GM19238 (cell line): ENCODE measurements around the gene PCDHA2.
"Not testable (repeated sequence)": the region's sequence is repeated elsewhere in the genome, so short reads cannot be mapped to it uniquely, and the experiment has no call there.

Experiments
- DNase-seq: peaks from one replicate; pipeline ENCODE4 v3.0.0; 2011; ENCODE audit warnings: low spot score; ENCODE audit not compliant: insufficient read length

The PCDHA2 gene

GRCh38 chr5:140794595-140795258 lies at the start of gene PCDHA2:
TSS of gene PCDHA2 (plus strand) at chr5:140794852.
- DNase-seq = no peak

- DNase-seq = no peak
These were observed 41.1 kb upstream of the PCDHA2 start for GRCh38 chr5:140753561-140753960.

- no peak for DNase-seq
These were observed 30.3 kb upstream of the PCDHA2 start for GRCh38 chr5:140764177-140764973.

GRCh38 chr5:140767444-140767843 lies 27.2 kb upstream of the PCDHA2 start:
- DNase-seq = no peak

GRCh38 chr5:140780512-140780911 lies 14.1 kb upstream of the PCDHA2 start:
- no peak for DNase-seq

GRCh38 chr5:140785905-140786686 lies 8.6 kb upstream of the PCDHA2 start, which contains the start of gene PCDHA1:
TSS of gene PCDHA1 (plus strand) at chr5:140786140.
- no peak for DNase-seq

- not testable (repeated sequence) for DNase-seq
These were observed 7.2 kb upstream of the PCDHA2 start for GRCh38 chr5:140787422-140787821.

- not testable (repeated sequence) for DNase-seq
These were observed 6.7 kb upstream of the PCDHA2 start for GRCh38 chr5:140787849-140788504.

GRCh38 chr5:140791089-140791488 lies 3.6 kb upstream of the PCDHA2 start:
- DNase-seq = no peak

GRCh38 chr5:140795259-140795641 lies 598 bp downstream of the PCDHA2 start:
- no peak for DNase-seq

- not testable (repeated sequence) for DNase-seq
These were observed 1.5 kb downstream of the PCDHA2 start for GRCh38 chr5:140796072-140796717.

GRCh38 chr5:140796718-140797095 lies 2.1 kb downstream of the PCDHA2 start:
- no peak for DNase-seq

- DNase-seq = no peak
These were observed 6.3 kb downstream of the PCDHA2 start, which contains the start of gene PCDHA3 for GRCh38 chr5:140800816-140801493. TSS of gene PCDHA3 (plus strand) at chr5:140801057.

GRCh38 chr5:140801494-140801841 lies 6.8 kb downstream of the PCDHA2 start:
- DNase-seq = no peak

GRCh38 chr5:140802381-140802780 lies 7.7 kb downstream of the PCDHA2 start:
- not testable (repeated sequence) for DNase-seq

GRCh38 chr5:140802781-140803271 lies 8.2 kb downstream of the PCDHA2 start:
- DNase-seq = no peak

- DNase-seq = no peak
These were observed 12.5 kb downstream of the PCDHA2 start, which contains the start of gene PCDHA4 for GRCh38 chr5:140806834-140807775. TSS of gene PCDHA4 (plus strand) at chr5:140807068.

- DNase-seq = not testable (repeated sequence)
These were observed 13.7 kb downstream of the PCDHA2 start for GRCh38 chr5:140808241-140808888.
